A549 (cell line): Measurements from ENCODE around the gene FMOD. TPM values are rescaled to one million over a fixed set of nuclear protein-coding genes. Genes with fewer than 3 reads are reported as not detected.

Source experiments
- ATAC-seq, 2 experiments: fragments of 200-7000 bp in 1 of 2; fragments of >200 bp in 1 of 2; cut with Nextera tagmentation in 1 of 2; cut with Tn5 transposase in 1 of 2; 3 replicates each; pipeline versions ENCODE4 v1.8.0 to v1.9.1; 2018 to 2020; ENCODE audit warnings: mild to moderate bottlenecking in 1 of 2, moderate library complexity in 1 of 2
- CTCF ChIA-PET: fragments of 300-600 bp; sonication (Branson Sonifier 250); formaldehyde crosslinking; extraction: SDS; loops from one replicate; lab custom pipeline; 2021; ENCODE audit warnings: antibody characterized with exemption, inconsistent platforms; lab: Yijun Ruan, JAX
- POLR2A ChIA-PET: fragments of 350-600 bp; formaldehyde crosslinking; extraction: SDS; loops from one replicate; lab custom pipeline; 2021; ENCODE audit warnings: antibody characterized with exemption, inconsistent platforms; lab: Yijun Ruan, JAX
- DNase-seq, 2 experiments: peaks; one replicate each; pipeline versions ENCODE4 v3.0.0 to v3.0.0-alpha.2; 2011 to 2016; ENCODE audit warnings: low read depth in 1 of 2, low spot score in 1 of 2
- FAIRE-seq: peaks from 2 replicates; lab custom pipeline; 2011; peaks lifted over from hg19 to GRCh38; lab: Jason Lieb, UNC
- H3K27ac ChIP-seq, 2 experiments: fragments of >200 bp; sonication (Bioruptor Twin); formaldehyde crosslinking; 3 replicates each; pipeline ENCODE4 v1.5.1; 2016 to 2017
- H3K4me1 ChIP-seq: fragments of >200 bp; sonication (Bioruptor Twin); formaldehyde crosslinking; 3 replicates; pipeline ENCODE4 v1.6.1; 2016
- H3K4me2 ChIP-seq: fragments of >200 bp; sonication (Bioruptor Twin); formaldehyde crosslinking; 3 replicates; pipeline ENCODE4 v1.6.1; 2016
- H3K4me3 ChIP-seq: fragments of >200 bp; sonication (Bioruptor Twin); formaldehyde crosslinking; 3 replicates; pipeline ENCODE4 v1.5.1; 2016
- H3K9me3 ChIP-seq: fragments of >200 bp; sonication (Bioruptor Twin); formaldehyde crosslinking; 3 replicates; pipeline ENCODE4 v1.6.1; 2016
- BHLHE40 ChIP-seq: IDR thresholded peaks from 2 replicates; pipeline ENCODE4 v1.6.1; 2012; ENCODE audit warnings: low read depth, low read length, inconsistent platforms
- CBX8 ChIP-seq: fragments of 200-600 bp; sonication (generic); IDR thresholded peaks from 2 replicates; pipeline ENCODE4 v1.6.1; 2016
- CTCF ChIP-seq: fragments of >200 bp; sonication (Bioruptor Twin); formaldehyde crosslinking; IDR thresholded peaks from 3 replicates; pipeline ENCODE4 v1.5.1; 2016
- E2F6 ChIP-seq: IDR thresholded peaks from 2 replicates; pipeline ENCODE4 v1.6.1; 2012; ENCODE audit warnings: low read depth, borderline replicate concordance
- EHF ChIP-seq: fragments of 250-450 bp; sonication (Bioruptor Pico); IDR thresholded peaks from 2 replicates; pipeline ENCODE4 v1.5.0; 2020; ENCODE audit warnings: mild to moderate bottlenecking
- EP300 ChIP-seq, 2 experiments: fragments of >200 bp; sonication (Bioruptor Twin); formaldehyde crosslinking; IDR thresholded peaks; 2 replicates in 1 of 2; 3 replicates in 1 of 2; pipeline ENCODE4 v1.6.1; 2016 to 2017
- FOSL2 ChIP-seq, 2 experiments: fragments of 450-650 bp in 1 of 2; fragments of >200 bp in 1 of 2; sonication (Bioruptor Twin) in 1 of 2; formaldehyde crosslinking; IDR thresholded peaks; 2 replicates each; pipeline versions ENCODE4 v1.5.0 to v1.6.1; 2016 to 2020; ENCODE audit warnings: mild to moderate bottlenecking in 1 of 2, moderate library complexity in 1 of 2
- GATA3 ChIP-seq: IDR thresholded peaks from 2 replicates; pipeline ENCODE4 v1.6.1; 2012; ENCODE audit warnings: borderline replicate concordance
- HDAC2 ChIP-seq: fragments of 200-600 bp; sonication (generic); IDR thresholded peaks from 2 replicates; pipeline ENCODE4 v1.6.1; 2016
- MYC ChIP-seq: IDR thresholded peaks from 2 replicates; pipeline ENCODE4 v1.6.1; 2012; ENCODE audit warnings: mild to moderate bottlenecking, inconsistent platforms, low read length, improper control_type of control experiment, borderline replicate concordance
- POLR2AphosphoS2 ChIP-seq: conservative IDR thresholded peaks from 2 replicates; pipeline ENCODE4 v1.6.1; 2012; ENCODE audit warnings: low read length, improper control_type of control experiment, inconsistent platforms
- RCOR1 ChIP-seq: fragments of 150-350 bp; IDR thresholded peaks from 2 replicates; pipeline ENCODE4 v1.6.1; 2014; ENCODE audit warnings: antibody characterized with exemption, low read length, low read depth
- RFX5 ChIP-seq: fragments of 450-650 bp; IDR thresholded peaks from 2 replicates; pipeline ENCODE4 v1.7.1; 2014; ENCODE audit warnings: antibody characterized with exemption, mild to moderate bottlenecking, moderate library complexity
- SMC3 ChIP-seq: fragments of >200 bp; sonication (Bioruptor Twin); formaldehyde crosslinking; IDR thresholded peaks from 3 replicates; pipeline ENCODE4 v1.6.1; 2018; ENCODE audit warnings: inconsistent platforms
- WGBS: methylation state at CpG from one replicate; pipeline ENCODE4 v1.1.6; 2017; ENCODE audit errors: missing lambda C conversion rate; 5-methylcytosine and 5-hydroxymethylcytosine counted together
- polyA plus RNA-seq, 4 experiments: library from polyadenylated mRNA; depleted of rRNA in 3 of 4; stranded (reverse); fragments of >200 nt; fragmentation: RNase III in 1 of 4; extraction: RNeasy Plus Mini Kit Qiagen cat#74134 plus additional on column Dnase treatment in 1 of 4; gene quantifications; 2 replicates in 3 of 4; 3 replicates in 1 of 4; pipeline ENCODE4 v1.2.3, GENCODE V29; 2011 to 2017
- TF ChIP-seq, protein P1 (sequence below): fragments of >200 bp; sonication (Bioruptor Twin); formaldehyde crosslinking; IDR thresholded peaks from 2 replicates; pipeline ENCODE4 v1.6.1; 2016
- TF ChIP-seq, protein P2 (sequence below): fragments of >200 bp; sonication (Bioruptor Twin); formaldehyde crosslinking; IDR thresholded peaks from 3 replicates; pipeline ENCODE4 v1.6.1; 2016
- TF ChIP-seq, protein P3 (sequence below): fragments of 250-450 bp; sonication (Bioruptor Pico); IDR thresholded peaks from 2 replicates; pipeline ENCODE4 v1.5.0; 2021; ENCODE audit warnings: mild to moderate bottlenecking, moderate library complexity, borderline replicate concordance

Gene FMOD
- polyA plus RNA-seq, 2 of the 4 experiments (the other 2 are of a cell fraction): 0.03 TPM; not detected in 1

GRCh38 chr1:203320591-203321272 is 30.2 kb downstream of the FMOD start:
- H3K9me3 ChIP-seq: no peaks in the 10 kb centered on the region
- H3K4me1 ChIP-seq: no peaks in the 10 kb centered on the region
- H3K4me3 ChIP-seq: no peak overlapping the region
- ATAC-seq: no peak
- no peak for FAIRE-seq
- TF ChIP-seq EP300 (IDR thresholded peaks at IDR 0.05) (no peak), CTCF (no peak)
- no peak overlapping the region for H3K27ac ChIP-seq
- H3K4me2 ChIP-seq: no peak overlapping the region
- no peak for DNase-seq
- ChIA-PET POLR2A (interaction anchor here (1.1 kb wide), 1 partner anchor 14 kb away, joined by 3 read pairs; no protein-coding TSS in a partner anchor), CTCF (interaction anchor here (0.8 to 2.4 kb wide), 12 partner anchors 9 to 281 kb away, joined by 3 to 16 read pairs (median 4); no protein-coding TSS in a partner anchor)
- 55% methylated on average over 5 of the region's 6 CpGs for WGBS

- FAIRE-seq: no peak
- H3K27ac ChIP-seq: no peak overlapping the region
- H3K4me2 ChIP-seq: no peak overlapping the region
- H3K4me3 ChIP-seq: no peak overlapping the region
- CTCF ChIA-PET: interaction anchor here (0.6 to 2.3 kb wide), 5 partner anchors 9 to 51 kb away, joined by 3 to 13 read pairs (median 4); no protein-coding TSS in a partner anchor
- POLR2A ChIA-PET: no interaction called here
- no peaks in the 10 kb centered on the region for H3K4me1 ChIP-seq
- no peak for DNase-seq
- TF ChIP-seq CBX8: no peak
- TF ChIP-seq, protein P1, sequence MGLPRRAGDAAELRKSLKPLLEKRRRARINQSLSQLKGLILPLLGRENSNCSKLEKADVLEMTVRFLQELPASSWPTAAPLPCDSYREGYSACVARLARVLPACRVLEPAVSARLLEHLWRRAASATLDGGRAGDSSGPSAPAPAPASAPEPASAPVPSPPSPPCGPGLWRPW: no peak
- no peak for TF ChIP-seq RFX5
- TF ChIP-seq EHF: no peak
- TF ChIP-seq GATA3: no peak
- TF ChIP-seq, protein P2, sequence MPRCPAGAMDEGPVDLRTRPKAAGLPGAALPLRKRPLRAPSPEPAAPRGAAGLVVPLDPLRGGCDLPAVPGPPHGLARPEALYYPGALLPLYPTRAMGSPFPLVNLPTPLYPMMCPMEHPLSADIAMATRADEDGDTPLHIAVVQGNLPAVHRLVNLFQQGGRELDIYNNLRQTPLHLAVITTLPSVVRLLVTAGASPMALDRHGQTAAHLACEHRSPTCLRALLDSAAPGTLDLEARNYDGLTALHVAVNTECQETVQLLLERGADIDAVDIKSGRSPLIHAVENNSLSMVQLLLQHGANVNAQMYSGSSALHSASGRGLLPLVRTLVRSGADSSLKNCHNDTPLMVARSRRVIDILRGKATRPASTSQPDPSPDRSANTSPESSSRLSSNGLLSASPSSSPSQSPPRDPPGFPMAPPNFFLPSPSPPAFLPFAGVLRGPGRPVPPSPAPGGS: no peak
- no peak for TF ChIP-seq E2F6
- no peak for TF ChIP-seq POLR2AphosphoS2
- no peak for TF ChIP-seq CTCF
- no peak for TF ChIP-seq RCOR1
- no peak for TF ChIP-seq FOSL2 (IDR thresholded peaks at IDR 0.05)
- TF ChIP-seq FOSL2 (CRISPR knock-in tag; IDR thresholded peaks at IDR 0.05): no peak
- TF ChIP-seq HDAC2: no peak
- no peak for TF ChIP-seq BHLHE40
- no peak for TF ChIP-seq MYC
- TF ChIP-seq SMC3: no peak
- TF ChIP-seq, protein P3, sequence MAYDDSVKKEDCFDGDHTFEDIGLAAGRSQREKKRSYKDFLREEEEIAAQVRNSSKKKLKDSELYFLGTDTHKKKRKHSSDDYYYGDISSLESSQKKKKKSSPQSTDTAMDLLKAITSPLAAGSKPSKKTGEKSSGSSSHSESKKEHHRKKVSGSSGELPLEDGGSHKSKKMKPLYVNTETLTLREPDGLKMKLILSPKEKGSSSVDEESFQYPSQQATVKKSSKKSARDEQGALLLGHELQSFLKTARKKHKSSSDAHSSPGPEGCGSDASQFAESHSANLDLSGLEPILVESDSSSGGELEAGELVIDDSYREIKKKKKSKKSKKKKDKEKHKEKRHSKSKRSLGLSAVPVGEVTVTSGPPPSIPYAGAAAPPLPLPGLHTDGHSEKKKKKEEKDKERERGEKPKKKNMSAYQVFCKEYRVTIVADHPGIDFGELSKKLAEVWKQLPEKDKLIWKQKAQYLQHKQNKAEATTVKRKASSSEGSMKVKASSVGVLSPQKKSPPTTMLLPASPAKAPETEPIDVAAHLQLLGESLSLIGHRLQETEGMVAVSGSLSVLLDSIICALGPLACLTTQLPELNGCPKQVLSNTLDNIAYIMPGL: no peak
- H3K9me3 ChIP-seq: no peaks in the 10 kb centered on the region
- WGBS: 57% methylated on average over 1 of the region's 1 CpG
- no peak for ATAC-seq
These were observed 32.7 kb downstream of the FMOD start for GRCh38 chr1:203318229-203318517.
